Ecto neural progenitor cell (in vitro differentiated cells): ENCODE data around the gene MAMSTR.
"Not testable (repeated sequence)": the region's sequence is repeated elsewhere in the genome, so short reads cannot be mapped to it uniquely, and the experiment has no call there.

Experiments
- DNase-seq: peaks from one replicate; pipeline ENCODE4 v3.0.0-alpha.2; 2018; ENCODE audit warnings: low spot score

MAMSTR gene, protein sequence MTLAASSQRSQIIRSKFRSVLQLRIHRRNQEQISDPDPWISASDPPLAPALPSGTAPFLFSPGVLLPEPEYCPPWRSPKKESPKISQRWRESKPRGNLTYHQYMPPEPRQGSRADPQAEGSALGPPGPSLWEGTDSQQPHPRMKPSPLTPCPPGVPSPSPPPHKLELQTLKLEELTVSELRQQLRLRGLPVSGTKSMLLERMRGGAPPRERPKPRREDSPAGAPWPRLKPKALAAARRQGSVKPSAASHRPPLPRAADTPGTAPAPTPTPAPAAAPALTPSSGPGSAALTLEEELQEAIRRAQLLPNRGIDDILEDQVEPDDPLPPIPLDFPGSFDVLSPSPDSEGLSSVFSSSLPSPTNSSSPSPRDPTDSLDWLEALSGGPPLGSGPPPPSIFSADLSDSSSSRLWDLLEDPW

DNA sequence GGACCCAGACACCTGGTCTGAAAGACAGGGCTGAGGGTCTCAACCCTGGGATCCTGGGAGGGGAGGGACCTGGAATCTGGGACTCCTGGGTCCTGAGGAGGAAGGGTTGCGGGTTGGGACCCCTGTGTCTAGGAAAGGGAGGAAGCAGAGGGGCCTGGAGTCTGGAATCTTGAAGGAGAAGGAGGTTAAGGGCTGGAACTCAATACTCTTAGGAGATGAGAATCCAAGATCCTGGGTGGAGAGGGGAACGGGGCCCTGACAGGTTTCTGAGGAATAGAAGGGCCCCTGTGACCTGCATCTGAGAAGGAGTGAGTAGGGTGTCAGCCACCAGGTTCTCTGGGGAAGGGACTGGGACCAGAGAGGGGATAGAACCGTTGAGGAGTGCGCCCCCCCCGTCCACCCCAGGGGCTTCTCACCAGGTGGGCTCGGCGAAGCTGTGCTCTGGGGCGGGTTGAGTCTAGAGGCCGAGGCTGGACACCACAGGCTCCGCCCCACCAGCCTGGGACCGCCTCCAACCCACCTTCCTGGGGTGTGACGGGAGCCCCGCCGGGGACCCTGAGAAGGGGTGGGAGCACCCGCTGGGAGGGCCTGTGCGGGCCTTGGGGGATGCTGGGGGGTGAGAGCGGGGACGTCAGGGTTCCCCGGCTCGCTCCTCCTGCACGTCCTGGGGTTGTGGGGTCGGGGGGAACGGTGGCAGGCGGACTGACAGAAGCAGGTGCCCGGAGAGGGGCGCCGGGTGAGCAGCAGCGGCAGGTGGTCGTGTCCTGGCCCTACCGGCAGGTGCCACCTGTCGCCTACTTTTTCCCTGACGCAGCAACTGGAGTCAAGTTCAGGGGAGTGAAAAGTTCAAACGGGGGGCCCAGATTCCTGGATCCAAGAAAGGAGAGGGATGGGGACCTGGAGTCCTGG, at the start of gene MAMSTR:
TSS of gene MAMSTR (minus strand) at position 463 of the 909 bp plus-strand sequence. CDS start 694 bp downstream, outside the sequence.
- no peak for DNase-seq

DNA sequence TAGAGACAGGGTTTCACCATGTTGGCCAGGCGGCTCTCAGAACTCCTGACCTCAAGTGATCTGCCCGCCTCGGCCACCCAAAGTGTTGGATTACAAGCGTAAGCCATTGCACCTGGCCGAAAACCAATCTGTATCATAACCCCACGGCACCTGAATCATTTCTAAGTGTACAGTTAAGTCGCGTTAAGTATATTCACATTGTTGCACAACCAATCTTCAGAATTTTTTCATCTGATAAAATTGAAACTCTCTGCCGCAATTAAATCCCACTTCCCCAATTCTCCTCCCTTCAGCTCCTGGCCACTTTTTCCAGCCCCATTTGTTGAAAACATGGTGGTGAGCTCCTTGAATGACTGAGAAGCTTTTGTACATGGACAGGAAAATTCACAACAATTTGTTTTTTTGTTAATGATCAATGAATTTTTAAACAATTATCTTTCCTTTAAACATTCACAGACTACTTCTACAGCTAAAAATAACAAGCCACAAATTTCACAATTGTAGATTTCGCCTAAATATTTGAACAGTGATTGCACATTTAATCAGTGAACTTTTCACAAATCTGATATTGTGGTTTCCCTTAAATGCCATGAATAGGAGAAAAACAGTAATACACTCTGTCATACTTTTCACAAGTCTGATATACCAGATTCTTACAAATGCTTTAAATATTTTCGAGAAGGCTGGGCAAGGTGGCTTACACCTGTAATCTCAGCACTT, 49.6 kb upstream of the MAMSTR start:
- DNase-seq: no peak

DNA sequence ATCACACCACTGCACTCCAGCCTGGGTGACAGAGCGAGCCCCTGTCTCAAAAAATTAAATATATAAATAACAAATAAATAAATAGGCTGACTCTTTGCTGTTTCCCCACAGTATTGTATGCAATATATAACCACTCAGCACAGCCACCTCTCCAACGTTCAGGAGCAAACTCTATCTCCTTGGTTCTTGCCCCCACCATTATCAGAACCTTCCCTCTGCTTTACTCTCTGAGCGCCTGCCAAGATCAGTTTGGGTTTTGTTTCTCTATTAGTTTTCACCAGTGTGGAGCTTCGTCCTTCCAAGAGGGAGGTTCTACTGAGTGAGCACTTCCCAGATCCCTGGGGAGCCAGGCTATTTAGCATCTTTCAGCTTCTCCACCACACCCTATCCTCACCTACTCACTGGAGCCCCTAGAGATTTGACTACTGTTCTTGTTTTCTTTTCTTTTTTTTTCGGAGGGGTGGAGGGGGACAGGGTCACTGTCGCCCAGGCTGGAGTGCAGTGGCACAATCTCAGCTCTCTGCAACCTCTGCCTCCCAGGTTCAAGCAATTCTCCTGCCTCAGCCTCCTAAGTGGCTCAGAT, 48.7 kb upstream of the MAMSTR start:
- DNase-seq: not testable (repeated sequence)

DNA sequence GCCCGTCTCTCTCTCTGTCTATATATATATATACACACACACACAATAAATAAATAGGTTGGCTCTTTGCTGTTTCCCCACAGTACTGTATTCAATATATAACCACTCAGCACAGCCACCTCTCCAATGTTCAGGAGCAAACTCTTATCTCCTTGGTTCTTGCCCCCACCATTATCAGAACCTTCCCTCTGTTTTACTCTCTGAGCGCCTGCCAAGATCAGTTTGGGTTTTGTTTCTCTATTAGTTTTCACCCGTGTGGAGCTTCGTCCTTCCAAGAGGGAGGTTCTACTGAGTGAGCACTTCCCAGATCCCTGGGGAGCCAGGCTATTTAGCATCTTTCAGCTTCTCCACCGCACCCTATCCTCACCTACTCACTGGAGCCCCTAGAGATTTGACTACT, 46.3 kb upstream of the MAMSTR start:
- not testable (repeated sequence) for DNase-seq

DNA sequence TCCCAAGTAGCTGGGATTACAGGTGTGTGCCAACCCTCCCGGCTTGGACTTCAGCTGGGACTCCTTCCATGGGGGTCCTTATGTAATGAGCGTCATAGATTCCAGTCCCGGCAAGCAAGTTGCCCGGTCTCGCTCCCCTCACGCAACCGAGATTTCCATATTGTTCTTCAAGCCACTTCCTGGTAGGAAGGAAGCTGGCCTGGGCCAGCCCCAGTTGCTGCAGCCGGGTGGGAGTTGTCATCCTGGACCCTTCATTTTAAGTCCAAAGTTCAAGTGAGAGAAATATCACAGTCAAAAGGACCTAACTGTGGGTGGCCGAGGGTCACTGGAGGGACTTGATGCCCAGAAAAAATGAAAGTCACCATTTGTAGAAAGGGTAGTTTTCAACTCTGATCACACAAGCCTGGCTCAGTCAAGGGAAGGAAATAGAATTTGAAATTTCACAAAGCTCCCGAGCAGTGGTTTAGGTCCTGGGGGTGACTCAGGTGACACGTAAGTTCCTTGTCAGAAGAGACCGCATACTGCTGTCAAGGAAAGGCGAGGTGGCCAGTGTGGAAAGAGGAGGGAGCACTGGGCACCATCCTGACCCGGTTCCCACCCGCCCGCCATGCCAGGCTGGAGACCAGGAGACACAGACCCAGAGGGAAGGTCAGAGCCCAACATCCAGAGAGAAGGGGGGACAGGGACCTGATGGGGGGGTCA, 41.1 kb upstream of the MAMSTR start:
- no peak for DNase-seq

DNA sequence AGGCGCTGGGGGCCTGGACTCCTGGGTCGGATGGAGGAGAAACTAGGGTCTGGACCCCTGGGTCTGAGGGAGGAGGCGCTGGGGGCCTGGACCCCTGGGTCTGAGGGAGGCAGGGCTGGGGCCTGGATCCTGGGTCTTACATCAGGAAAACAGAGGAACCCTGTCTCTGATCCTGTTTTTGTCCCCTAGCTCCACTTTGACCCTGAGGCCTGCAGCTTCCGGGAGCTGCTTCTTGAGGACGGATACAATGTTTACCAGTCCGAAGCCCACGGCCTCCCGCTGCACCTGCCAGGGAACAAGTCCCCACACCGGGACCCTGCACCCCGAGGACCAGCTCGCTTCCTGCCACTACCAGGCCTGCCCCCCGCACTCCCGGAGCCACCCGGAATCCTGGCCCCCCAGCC, 38.2 kb upstream of the MAMSTR start:
- DNase-seq: no peak

DNA sequence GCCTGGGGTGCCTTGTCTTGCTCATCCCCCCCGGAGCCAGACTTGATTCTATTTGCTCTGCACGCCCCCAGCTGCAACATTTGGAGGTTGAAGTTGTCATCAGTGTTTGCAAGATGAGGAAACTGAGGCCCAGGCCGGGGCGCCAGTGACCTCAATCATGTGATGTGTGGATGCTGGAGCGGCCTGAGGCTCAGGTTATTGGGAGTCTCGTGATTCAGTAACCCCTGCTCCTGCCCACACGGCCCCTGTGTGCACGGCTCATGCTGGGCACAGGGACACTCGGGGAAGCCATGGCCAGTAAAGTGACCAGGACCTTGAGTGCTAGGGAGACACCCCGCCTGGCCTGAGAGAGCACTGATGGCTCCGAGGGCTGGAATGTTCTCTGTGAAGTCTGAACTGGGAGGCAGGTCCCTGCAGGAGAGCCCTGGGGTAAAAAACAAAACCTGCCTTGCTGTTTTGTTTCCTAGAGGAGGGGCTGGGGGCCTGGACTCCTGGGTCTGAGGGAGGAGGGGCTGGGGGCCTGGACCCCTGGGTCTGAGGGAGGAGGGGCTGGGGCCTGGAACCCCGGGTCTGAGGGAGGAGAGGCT, 37.7 kb upstream of the MAMSTR start:
- DNase-seq: no peak

DNA sequence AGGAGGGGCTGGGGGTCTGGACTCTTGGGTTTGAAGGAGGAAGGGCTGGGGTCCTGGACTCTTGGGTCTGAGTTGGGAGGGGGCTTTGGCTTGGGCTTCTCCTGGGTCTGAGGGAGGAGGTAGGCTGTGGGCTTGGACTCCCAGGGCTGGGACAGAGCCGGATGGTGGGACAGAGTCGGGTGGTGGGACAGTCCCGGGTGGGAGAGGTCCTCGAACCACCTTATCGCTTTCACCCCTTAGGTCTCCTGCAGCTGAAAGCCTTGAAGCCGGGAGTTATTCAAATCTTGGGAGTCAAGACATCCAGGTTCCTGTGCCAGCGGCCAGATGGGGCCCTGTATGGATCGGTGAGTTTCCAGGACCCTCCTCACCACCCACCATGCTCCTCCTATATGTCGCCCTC, 37.2 kb upstream of the MAMSTR start:
- no peak for DNase-seq

DNA sequence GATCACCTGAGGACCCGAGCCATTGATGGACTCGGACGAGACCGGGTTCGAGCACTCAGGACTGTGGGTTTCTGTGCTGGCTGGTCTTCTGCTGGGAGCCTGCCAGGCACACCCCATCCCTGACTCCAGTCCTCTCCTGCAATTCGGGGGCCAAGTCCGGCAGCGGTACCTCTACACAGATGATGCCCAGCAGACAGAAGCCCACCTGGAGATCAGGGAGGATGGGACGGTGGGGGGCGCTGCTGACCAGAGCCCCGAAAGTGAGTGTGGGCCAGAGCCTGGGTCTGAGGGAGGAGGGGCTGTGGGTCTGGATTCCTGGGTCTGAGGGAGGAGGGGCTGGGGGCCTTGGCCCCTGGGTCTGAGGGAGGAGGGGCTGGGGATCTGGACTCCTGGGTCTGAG, 36.7 kb upstream of the MAMSTR start:
- no peak for DNase-seq

DNA sequence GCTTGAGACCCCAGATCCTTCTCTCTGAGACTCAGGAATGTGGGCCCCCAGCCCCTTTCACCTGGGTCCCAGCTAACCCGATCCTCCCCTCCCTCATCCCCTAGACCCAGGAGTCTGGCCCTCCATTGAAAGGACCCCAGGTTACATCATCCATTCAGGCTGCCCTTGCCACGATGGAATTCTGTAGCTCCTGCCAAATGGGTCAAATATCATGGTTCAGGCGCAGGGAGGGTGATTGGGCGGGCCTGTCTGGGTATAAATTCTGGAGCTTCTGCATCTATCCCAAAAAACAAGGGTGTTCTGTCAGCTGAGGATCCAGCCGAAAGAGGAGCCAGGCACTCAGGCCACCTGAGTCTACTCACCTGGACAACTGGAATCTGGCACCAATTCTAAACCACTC, 36.3 kb upstream of the MAMSTR start:
- DNase-seq: no peak

DNA sequence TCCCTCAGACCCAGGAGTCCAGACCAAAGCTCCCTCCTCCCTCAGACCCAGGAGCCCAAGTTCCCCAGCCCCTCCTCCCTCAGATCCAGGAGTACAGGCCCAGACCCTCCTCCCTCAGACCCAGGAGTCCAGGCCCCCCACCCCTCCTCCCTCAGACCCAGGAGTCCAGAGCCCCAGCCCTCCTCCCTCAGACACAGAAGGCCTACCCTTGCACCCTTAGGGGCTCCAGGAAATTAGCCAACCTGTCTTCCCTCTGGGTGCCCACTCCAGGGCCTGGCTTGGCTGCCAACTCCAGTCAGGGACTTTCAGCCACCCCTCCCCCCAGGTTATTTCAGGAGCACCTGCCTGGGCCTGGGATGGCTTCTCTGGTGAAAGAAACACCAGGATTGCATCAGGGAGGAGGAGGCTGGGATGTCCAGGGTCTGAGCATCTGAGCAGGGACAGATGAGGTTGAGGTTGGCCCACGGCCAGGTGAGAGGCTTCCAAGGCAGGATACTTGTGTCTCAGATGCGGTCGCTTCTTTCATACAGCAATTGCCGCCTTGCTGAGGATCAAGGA, 35.6 kb upstream of the MAMSTR start, which contains the start of gene FGF21:
TSS of gene FGF21 (plus strand) at position 441 of the 558 bp plus-strand sequence. CDS start 713 bp downstream, outside the sequence.
- no peak for DNase-seq

DNA sequence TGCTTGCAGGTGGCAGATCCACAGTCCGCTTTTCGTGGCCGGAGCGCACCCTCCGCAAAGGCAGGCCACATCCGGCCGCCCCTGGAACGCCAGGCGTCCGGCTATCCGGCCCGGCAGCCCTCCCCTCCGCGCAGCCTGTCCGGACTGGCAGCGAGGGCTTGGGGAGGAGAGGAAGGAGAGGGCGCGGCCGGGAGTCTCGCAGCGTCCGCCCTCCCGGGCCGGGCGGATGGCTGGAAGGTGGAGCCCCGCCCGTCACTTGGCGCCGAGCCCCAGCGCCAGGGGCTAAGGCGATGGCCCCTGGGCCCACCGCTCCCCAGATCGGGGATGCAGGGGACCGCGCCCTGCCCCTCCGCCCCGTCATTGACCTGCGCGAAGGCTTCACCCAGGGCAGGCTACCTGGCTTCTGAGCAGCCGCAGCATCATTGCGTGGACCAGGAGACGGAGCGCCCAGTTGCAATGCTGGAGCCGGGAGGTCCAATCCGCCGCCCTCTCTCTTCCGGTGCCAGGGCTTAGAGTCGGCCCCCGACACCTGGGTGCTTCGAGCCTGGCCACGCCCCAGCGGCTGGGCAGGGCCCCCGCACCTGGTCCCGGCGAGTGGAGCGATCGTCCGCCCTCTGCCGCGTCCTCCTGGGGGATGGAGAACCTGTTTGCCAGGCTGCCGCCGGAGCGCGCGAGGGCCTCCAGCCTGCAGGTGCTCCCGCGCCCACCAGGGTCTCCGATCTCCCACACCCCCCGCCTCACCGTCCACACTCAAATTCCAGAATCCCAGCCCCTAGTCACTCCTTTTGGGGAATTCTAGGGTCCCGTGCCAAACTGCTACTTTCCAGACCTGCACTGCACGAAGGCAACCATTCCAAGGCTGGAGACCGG, 33.2 kb upstream of the MAMSTR start, which contains the start of gene FUT1:
TSS of gene FUT1 (minus strand) at position 146 of the 870 bp plus-strand sequence. CDS start 1,360 bp downstream, outside the sequence.
- peak; percentile 82 for DNase-seq

DNA sequence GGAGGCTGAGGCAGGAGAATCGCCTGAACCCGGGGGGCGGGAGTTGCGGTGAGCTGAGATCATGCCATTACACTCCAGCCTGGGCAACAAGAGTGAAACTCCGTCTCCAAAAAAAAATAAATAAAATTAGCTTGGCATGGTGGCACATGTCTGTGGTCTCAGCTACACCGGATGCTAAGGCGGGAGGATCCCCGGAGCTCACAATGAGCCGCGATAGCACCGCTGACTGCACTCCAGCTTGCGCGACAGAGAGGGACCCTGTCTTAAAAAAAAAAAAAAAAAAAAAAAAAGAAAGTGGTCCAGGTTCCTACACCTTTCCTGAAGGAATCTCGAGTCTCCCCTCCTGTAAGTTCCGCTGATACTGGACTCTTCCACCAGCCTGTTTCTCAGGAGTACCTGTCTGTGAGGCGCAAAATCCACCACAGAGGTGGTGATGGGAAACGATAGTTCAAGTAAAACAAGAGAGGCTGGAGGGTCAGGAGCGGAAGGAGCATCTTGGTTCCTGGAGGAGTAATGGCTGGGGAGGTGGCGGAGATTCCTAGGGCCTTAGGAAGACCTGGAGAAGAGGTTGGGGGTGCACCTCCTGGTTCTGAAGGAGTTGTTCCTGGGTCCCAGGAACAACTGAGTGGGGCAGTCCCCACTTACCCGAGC, 32.4 kb upstream of the MAMSTR start:
- no peak for DNase-seq

DNA sequence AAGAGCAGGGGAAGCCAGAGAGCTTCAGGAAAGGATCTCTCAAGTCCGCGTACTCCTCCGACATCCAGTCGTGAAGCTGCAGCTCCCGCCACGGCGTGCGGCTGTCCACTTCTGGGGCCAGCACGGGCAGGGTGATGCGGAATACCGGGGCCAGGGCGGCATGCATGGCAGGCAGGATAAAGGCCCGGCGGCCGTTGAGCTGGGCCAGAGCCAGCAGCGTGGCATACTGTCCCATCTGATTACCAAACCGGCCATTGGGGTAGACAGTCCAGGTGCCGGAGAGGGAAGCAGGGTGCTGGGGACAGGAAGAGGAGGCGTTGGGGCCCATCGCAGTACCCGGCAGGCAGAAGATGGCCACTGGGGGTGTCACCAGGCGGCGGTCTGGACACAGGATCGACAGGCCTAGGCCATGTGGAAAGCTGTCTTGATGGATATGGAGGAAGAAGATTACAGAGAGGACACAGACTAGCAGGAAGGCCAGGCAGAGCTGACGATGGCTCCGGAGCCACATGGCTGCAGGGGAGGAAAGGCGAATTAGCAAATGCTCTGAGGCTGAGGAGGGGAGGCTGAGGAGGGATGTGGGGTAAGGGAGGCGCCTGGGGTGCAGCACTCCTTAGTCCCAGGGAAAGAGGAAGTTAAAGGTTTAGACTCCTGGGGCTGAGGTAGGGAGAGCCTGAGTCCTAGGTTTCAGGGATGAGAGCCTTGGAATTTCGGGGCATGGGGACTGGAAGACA, 31.4 kb upstream of the MAMSTR start:
- no peak for DNase-seq

DNA sequence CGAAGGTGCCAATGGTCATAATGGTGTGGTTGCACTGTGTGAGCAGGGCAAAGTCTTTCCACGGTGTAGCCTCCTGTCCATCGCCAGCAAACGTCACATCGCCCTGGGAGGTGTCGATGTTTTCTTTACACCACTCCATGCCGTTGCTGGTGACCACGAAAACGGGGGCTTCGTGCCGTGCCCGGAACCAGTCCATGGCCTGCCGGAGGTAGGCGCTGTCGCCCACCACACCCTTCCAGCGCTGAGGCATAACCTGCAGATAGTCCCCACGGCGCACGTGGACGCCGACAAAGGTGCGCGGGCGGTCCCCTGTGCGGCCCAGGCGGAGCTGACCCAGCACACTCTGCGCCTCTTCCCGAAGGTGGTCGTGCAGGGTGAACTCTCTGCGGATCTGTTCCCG, 30.8 kb upstream of the MAMSTR start:
- DNase-seq: no peak

DNA sequence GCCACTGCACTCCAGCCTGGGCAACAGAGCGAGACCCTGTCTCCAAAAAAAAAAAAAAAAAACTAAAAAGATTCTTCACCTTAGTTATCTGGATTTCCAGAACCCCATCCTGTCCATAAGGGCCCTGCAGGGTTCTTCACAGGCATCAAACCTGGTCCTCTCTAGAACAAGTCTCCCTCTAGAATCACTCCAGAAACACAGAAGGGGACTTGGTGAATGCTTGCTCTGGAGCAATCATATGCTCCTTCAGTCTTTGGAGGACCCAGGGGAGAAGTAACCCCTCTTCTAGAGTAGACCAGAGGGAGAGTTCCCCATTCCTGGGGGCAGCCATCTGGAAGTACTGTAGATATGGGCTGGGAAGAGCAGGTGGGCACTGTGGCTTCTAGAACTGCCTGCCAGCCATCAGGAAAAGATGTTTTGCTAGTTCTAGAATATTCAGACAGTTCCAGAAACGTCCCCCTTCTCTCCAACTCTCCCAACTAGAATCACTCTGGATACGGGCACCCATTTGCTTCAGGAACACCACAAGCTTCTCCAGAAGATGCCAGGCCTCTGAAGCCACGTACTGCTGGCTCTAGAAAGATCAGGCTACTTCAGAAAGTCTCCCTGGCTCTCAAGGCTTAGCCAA, 30.2 kb upstream of the MAMSTR start:
- no peak for DNase-seq

DNA sequence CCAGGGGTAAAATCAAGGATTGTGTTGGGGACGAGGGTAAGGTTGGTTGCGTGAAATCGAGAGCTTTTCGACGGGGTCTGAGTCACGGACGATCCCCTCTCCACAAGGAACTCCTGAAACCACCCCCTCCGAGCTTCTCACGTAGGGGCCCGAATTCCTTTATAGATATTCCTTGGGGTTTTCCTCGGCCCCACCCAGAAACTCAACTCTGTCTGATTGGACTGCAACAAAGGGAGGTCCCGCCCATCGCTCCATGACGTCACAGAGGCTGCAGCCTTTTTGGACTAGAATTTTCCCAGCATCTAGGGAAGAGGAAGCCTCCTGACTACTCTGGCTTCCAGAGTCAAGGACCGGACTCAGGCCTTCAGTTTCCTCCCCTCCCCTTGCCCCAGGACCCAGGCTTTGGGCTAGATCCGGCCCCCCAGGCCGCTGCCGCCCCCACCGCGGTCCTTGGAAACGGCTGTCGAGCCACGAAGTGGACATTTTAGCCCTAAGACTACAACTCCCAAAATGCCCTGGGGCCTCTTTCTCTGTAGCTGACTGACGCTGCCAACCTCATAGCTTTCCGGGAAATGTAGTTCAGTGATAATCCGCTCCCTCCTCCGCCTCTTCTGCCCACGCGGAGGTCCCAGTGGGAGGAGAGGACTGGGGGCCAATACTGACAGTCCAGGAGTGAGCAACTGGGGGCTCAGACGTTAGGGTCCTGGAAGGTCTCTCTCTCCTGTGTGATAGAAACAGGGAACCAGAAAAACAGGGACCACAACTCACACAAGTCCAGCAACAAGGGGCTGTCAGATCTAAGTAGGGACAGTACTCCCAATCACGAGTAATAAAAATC, 27.4 kb upstream of the MAMSTR start, which contains the start of gene IZUMO1:
TSS of gene IZUMO1 (minus strand) at position 172 of the 838 bp plus-strand sequence. CDS start 1,050 bp downstream, outside the sequence.
- peak; percentile 91 for DNase-seq
